GM21390 (cell line): ENCODE data around the gene WLS.

ENCODE experiments used
- ATAC-seq: cut with Tn5 transposase; IDR thresholded peaks from one replicate; pipeline ENCODE4 v1.9.1; 2021; ENCODE audit not compliant: unreplicated experiment

WLS gene

GRCh38 chr1:68103011-68103545 lies 129.2 kb downstream of the WLS start:
- no peak for ATAC-seq

GRCh38 chr1:68101829-68102228 lies 130.5 kb downstream of the WLS start:
- no peak for ATAC-seq

GRCh38 chr1:68100571-68100970 lies 131.8 kb downstream of the WLS start:
- ATAC-seq, result no peak

- ATAC-seq, result no peak
These were observed 138.6 kb downstream of the WLS start for GRCh38 chr1:68093737-68094136.

- no peak for ATAC-seq
These were observed 145.1 kb downstream of the WLS start for GRCh38 chr1:68087184-68087583.

- ATAC-seq, result no peak
These were observed 146.6 kb downstream of the WLS start for GRCh38 chr1:68085752-68086151.

GRCh38 chr1:68083686-68084085 lies 148.6 kb downstream of the WLS start:
- ATAC-seq, result no peak

GRCh38 chr1:68081775-68082283 lies 150.5 kb downstream of the WLS start:
- no peak for ATAC-seq

- no peak for ATAC-seq
These were observed 153.7 kb downstream of the WLS start for GRCh38 chr1:68078647-68079046.
